Fibroblast of skin of back (primary cell): ENCODE measurements around the gene PAX5.

Experiments
- DNase-seq: peaks from one replicate; pipeline ENCODE4 v3.0.0-alpha.2; 2013

Gene PAX5

DNA sequence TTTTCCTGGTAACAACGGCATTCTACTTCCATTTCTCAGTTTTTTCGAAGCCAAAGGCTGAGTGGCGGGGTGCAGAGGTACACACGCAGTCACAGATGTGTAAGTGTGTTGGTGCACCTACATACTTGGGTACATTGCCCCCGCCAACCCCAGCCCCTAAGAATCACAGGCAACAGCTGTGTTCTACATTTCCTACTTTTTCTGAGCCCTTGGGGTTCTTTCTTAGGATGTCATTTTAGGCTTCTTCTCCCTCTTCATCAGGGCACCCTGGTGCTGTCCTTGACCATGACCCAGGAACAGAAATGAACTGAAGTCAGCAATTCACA is 104.8 kb downstream of the PAX5 start:
- DNase-seq, result no peak

DNA sequence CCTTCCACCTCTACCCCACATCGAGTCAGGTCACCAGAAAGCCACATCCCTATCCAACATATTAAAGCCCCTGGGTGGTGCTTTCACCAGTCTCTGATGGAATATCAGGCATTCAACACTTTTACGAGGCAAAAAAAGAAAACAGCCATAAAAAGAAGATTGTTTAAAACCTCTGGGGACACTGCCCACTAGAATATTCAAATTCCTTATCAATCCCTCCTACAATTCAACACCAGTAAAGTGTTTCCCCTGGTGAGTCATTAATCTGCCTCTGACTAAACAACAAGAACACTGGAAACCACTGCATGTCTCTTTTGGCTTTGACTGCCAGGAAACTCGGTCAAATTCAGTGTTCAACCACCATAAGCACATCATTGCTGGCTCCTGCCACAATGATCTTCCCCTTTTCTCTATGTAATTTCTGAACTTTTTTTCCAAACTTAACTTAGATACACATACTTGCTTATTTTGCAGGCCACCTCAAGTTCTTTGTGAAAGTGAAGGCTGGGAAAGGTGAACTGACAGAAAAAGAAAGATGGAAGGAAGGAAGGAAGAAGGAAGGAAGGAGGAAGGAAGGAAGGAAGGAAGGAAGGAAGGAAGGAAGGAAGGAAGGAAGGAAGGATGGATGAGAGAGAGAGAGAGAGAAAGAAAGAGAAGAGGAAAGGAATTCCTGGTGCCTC is 105.3 kb downstream of the PAX5 start:
- DNase-seq, result peak; percentile 69

DNA sequence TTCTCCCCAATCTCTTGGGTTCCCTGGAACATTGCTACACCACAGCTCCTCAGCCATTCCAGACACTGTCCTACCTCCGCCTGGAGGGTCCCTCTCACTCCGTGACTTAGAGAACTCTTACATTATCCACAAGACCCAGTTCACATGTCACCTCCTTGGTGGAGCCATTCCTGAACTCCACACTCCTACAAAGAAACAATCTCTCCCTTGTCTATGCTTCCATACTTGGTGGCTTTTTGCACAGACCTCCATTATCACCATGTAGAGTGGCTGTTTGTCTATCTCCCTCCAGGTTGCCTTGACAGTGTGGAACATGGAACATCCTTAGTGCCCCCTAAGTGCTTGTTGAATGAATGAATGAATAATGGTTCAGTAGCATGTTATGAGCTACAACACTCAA is 105.9 kb downstream of the PAX5 start:
- DNase-seq, result no peak

DNA sequence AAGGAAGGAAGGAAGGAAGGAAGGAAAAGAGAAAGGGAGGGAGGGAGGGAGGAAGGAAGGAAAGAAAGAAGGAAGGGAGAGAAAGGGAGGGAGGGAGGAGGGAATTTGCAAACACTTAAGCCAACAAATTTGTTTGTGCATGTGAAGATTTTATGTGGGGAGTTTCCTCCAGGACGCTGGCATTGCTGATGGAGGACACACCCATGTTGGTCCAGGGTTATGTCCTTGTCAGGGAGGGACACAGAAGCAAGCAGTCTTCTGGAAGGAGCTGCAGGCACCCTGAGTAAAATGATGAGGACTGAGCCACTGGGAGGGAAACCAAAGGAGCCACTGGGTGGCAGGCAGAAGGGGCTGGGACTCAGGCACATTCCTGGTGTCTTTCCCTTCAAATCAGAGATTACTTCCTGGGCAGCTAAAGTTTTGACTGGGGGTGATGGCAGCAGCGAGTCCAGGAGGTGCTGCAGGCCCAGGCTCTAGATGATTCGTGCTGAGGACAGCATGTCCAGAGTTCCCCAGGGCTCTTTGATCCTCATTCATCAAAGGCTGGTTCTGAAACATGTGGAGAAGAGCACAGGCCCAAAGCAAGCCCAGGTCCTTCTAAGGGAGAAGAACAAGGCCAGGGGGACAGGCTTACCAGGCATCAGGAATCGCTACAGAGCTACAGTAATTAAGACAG is 109.2 kb downstream of the PAX5 start:
- DNase-seq, result no peak

DNA sequence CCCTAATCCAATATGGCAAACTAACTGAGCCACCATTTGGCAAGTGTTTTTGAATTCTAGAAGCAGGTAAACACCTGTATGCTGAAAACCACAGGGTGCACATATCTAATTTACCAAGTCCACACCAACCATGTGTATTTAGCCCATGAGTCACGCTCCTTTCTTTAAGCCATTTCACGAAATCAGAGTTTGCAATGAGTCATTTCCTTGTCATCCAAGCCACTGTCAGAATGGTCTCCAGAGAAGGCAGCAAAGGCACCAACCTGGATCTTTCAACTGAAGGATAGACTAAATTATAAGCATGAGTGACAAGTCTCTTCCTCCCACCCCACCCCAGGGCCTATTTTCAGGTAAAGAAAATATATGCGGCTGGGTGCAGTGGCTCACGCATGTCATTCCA is 110.0 kb downstream of the PAX5 start:
- DNase-seq, result peak; percentile 88

DNA sequence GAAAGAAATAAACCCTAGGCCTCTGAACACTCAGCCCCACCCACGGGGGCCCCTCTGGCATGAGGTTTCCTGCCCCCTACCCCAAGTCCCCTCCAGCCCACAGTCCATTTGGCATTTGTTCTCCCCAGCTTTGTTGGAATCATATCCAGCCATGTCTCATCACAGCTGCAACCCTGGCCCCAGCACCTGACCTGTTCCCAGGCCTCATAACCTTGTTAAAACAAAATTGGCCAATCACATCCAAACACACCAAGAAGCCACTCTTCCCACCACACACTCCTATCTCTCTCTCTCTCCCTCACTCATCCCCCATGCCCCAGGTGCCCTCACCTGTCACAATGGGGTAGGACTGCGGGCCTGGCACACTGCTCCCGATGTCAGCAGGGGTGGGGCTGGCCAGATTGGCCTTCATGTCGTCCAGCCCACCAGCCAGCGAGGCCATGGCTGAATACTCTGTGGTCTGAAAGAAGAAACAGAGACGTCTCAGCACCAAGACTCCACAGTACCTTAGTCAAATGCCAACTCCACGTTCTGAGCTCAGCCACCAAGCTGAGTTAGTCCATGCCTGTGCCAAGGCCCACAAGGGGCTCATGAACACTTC is 110.9 kb downstream of the PAX5 start:
- no peak for DNase-seq

DNA sequence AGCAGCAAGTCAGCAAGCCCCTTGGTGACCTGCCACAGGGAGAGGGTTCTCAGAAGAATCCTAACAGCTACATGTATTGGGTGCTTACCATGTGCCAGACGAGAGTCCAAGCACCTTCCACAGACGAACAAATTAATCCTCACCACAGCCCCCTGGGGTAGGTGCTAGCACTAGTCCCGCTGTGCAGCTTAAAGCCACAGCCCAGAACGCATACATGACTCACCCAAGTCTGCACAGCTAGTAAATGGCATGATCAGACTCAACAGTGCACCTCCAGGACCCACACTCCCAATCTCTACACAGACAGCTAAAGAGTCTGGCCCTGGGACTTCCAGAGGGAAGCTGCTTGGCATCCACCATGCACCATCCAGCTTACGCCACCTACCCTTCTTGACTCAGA is 111.5 kb downstream of the PAX5 start:
- DNase-seq, result peak; percentile 23

DNA sequence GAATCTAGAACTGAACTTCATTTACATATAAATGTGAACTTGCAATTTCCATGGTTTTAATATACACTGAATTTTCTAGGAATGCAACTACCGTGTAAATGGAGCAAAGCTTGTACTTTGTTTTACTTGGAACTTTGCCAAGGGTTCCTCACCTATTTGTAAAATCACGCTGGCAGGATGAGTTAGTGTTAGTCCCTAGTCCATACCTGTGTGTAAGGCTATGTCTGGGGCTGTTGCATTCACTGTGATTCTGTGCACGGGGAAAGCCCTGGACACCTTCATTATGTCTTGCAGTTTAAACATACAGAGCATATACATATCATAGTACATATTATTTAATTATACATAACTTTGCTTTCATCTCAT is 119.9 kb downstream of the PAX5 start:
- DNase-seq, result no peak

DNA sequence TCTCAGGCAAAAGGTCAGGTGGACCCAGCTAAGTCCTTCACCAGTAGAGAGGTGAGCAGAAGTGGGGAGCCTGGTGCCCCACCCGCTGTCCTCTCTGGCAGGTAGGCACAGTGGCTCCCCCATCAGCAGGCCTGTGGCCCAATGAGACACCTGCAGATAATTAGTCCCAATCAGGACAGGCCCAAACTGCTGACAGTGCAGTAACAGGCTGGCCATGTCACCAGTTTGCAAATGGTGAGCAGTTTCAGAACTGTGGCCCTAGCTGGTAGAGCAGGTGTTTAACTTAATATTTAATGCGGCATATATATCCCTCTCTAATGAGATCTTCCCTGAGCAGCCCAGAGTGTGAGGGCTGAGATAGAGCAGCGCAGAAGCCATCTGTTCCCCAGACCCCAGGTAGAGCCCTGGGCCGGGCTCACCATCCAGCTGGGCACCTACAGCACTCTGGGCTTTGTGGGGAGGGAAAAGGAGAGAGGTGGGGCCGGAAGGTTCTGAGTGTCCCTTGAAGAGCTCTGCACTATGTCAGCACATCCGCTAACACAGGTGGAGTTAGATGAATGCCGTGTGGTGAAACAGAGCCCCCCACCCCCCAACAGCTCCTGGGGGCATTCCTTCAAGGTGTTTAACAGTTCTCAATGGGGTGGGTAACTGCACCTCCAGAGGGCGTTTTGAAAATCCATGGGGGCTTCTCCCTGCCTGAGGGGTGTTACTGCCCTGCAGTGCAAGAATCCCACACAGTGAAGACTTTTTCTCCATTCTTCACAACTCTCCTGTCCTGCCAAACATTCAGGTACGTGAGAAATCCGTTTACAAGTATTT is 120.5 kb downstream of the PAX5 start:
- no peak for DNase-seq

DNA sequence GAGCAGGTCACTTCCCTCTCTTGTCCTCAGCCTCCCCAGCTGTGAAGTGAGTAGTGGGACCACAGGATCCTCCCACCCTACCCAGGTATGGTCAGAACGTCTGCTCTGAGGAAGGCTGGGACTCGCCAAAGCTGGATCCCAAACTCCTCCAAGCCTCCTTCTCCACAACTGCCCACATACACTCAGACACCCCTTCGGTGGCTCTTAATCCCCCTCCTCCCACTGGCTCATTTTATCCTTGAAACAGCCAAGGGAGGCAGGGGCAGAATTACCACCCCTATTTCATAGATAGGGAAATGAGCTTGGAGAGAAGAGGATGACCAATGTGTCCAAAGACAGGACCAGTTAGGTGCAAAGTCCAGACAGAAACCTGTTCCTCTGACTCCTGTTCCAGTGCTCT is 121.4 kb downstream of the PAX5 start:
- no peak for DNase-seq

DNA sequence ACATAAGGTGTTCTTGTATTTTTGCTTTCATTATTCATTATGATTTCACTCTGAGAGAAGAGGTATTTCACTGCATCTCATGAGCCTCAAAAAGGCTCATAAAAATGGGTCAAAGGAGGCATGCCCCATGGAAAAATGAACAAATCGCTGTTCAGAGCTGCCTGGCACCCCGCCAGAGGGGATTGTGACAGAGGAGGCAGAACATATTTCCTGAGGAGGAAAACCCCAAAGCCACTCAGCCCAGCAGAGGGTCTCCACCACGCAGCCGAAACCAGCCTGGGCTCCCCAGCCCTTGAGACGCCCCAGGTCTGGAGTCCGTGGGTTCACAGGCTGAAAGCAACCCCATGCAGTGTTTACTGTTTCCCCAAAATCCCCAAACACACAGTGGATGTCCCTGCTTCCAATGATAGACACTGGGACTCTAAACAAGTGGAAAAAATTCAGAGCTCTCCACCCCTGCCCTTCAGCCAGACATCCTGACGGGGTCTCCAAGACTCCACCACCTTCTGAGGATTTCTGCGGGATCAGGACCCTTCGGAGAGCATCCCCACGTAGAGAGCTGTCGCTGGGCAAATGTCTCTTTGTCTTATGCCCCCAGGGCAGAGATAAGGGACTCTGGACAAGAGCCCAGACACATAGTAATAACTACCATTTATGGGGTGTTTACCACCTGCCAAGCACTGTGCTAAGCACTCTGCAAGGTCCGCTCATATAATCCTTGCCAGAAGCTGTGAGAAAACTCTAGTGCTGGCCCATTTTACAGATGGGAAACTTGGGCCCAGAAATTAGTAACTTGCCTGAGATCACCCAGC is 122.3 kb downstream of the PAX5 start:
- DNase-seq, result no peak

DNA sequence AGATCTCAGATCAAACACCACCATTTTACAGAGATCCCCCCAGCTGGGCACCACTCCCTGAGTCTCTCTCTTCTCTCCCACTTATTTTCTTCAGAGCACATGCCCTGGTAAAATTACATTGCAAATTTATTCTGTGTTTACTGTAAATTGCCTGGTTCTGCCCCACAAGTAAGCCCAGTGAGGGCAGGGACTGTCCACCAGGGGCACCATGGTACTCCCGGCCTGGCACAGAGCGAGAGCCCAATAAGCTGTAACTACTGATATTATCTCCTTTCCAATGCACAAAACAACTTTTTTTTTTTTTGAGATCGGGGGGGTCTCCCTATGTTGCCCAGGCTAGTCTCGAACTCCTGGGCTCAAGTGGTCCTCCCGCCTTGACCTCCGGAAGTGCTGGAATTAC is 123.0 kb downstream of the PAX5 start:
- no peak for DNase-seq

DNA sequence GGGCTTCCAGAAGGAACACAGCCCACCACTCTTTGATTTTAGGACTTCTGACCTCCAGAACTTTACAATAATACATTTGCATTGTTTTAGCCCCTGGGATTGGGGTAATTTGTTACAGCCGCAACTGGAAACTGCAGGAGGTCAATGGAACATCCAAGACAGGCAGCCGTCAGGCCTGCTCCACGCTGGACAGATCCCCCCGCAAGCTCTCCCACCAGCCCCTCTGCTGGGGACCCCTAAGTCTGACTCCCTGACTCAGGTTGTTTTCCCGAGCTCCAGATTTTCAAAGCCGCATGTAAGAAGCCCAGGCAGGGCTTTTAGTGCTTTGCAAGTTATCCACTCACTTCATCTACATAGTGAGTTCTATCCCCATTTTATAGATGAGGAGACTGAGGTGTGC is 127.6 kb downstream of the PAX5 start:
- no peak for DNase-seq

DNA sequence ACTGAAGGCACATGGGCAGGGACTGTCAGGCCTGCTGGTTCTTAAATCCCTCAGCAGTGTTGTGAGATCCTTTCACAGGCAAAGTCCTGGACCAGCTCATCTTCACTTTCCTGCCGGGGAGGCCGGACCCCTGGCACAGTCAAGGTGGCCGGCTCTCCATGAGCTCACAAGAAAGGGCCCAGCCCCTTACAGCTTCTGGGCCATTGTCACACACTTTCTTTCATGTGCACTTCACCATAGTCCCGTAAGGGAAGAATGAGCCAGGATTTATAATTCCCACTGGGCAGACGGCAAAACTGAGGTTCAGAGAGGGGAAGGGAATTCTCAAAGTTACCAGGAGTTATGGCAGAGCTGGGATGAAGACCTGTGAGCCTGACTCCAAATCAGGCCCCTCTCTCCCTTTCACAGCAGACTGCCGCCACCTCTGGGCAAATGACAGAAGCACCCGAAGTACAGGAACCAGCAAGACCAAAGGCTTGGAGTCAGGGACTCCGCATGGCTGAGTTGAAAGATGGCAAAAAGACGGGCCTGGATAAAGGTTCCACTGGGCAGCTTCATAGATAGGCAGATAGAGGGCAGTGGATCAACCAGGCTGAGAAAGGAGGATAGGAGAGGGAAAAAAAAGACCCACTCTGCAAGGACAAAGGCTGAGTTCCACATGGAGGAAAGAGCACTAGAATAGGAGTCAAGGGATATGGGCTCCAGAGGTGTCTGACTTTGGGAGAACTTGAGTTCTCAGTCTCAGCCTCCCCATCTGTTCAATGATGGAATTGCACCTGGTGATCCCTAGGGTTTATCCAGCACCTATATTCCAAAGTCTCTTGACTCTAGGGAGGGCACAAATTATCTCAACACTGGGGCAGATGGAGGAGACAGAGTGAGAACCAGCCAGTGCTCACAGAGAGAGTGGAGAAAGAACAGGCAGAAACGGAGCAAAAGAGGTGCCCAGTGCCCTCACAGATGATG is 128.7 kb downstream of the PAX5 start:
- DNase-seq, result no peak

DNA sequence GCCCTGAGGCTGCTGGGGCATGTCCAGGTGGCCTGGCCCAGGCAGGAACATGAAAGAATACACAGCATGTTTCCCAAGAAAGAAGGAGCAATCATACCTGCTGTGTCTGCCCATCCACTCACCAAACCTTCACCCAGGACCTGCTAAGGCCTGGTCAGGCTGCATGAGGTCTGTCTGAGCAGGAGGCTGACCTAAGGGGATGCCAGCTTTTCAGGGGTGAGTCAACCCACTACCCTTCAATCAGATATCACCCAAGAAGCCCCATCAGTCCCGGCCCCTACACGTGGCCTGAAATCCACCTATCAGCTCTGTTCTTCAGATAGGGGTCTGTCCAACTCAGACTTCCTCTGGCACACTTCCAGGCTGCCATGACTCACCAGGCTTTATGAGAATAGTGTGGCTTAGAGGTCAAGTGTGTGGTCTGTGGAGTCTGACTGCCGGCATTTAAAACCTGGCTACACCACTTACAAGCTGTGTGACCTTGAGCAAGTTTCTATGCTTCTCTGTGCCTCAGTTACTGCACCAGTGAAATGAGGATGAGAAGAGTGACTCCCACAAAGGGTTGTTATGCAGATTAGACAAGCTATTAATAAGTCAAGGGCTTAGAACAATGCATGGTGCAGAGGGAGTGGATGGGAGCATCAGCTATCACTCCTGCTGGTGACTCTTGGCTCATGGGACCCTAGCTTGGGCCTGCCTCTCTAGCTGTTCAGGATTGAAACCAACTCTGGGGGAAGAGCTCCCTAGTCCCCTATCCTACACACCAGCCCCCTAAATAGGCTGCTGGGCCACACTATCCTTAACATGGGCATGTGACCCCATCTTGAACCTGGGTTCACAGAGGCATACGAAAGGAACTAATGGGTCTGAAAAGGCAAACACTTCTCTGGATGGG is 130.3 kb downstream of the PAX5 start:
- peak; percentile 47 for DNase-seq

DNA sequence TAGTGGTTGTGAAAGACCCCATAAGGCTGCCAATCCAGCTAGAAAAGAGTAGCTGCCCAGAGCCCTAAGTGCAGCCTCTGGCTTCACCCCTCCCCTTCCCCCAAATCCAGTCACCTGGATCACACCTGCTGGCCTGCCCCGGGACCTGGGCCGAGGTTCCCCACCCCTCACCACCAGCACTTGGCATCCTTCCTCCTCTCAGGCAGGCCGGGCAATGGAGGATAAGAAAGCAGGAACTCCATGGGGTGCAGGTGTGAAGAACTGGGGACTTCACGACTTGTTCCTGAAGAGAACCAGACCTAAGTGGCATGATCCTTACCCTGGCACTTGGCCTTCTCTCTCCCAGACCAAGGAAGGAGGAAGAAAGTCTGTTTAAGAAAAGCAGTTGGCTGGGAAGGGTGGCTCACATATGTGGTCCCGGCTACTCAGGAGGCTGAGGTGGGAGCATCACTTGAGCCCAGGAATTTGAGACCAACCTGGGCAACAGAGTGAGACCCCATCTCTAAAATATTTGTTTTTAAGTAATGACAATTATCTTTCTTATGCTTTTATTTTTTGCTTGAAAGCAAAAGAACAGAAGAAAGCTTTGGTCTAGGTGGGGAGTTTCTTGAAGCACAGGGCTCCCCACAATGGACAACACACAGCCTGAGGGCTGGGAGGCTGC is 131.1 kb downstream of the PAX5 start:
- DNase-seq, result no peak

DNA sequence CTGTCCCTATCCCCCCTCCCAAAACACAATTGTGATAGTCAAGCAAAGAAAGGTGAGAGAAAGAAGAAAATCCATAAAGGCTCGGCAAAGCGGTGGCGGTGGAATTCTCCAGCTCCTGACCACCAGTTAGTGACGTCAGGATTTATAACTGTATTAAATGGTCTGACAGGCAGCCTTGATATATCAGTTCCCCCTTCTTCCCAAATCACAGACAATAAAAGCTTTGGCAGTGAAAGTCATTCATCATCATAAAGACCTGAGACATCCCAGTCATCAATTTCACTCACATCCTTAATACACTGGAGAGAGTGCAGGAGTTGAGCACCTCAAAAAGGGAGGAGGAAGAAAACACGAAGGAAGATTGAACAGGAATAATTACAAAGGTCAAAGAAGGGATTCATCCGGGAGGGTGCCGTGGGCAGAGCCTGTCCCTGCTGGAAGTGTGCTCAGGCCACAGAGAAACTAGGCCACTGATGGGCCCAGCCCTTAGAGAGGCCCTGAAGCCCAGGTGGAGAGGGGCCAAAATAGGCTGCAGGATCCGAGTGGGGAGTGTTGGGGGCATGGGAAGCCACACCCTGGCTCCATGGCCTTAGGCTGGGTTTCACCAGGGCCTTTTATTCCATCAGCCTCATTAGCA is 131.9 kb downstream of the PAX5 start:
- no peak for DNase-seq

DNA sequence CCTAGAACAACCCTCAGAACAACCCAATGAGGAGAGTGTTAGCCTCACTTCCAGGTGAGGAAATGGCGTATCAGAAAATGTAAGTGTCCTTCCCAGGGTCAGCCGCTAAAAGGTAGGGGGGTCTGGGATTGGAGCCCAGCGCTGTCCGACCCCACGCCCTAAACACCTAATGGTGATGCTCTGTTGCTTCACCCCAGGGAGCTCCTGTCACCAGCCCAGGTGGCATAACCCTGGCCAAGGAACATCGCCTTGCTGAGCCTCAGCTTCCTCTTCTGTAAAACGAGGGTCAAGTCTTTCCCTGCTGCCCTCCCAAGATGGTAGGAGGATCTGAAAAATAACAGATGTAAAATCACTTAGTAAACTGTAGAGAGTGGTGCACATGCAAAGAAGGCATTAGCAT is 132.5 kb downstream of the PAX5 start:
- DNase-seq, result no peak

DNA sequence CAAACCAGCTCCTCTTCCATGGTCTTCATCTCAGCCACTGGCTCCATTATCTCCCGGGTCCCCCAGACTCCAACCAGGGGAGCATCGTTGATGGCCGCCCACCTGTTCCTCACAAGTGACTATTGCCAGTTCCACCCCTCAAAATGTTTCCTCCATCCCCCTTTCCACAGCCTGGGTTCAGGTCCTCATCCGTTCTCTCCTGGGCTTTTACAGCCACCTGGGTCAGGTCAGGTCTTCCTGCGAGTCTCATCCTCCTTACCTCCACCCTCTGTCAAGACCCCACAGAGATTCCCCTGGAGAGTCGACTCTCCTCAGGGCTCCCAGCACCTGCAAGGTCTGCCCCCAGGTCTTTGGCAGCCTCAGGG is 133.2 kb downstream of the PAX5 start:
- DNase-seq, result no peak
